Breast epithelium (tissue), 4 donors: ENCODE data around the gene NKAP. TPM values are rescaled to one million over a fixed set of nuclear protein-coding genes. Genes with fewer than 3 reads are reported as not detected.
"Not testable (repeated sequence)": the region's sequence is repeated elsewhere in the genome, so short reads cannot be mapped to it uniquely, and the experiment has no call there.

Source experiments
- DNase-seq, 2 donors: peaks; one replicate each; pipeline ENCODE4 v3.0.0-alpha.2; 2019; ENCODE audit warnings: low spot score in 2 of 2
- H3K27ac ChIP-seq, 2 donors: fragments of 200-600 bp; sonication (generic) in 1 of 2; one replicate each; pipeline ENCODE4 v1.5.1; 2016 to 2019; ENCODE audit warnings: mild to moderate bottlenecking in 1 of 2
- H3K27me3 ChIP-seq, 2 donors: fragments of 200-600 bp; sonication (generic) in 1 of 2; one replicate each; pipeline versions ENCODE4 v1.5.1 to v1.6.0; 2017 to 2019; ENCODE audit warnings: control low read depth in 1 of 2, mild to moderate bottlenecking in 1 of 2
- H3K36me3 ChIP-seq: fragments of 200-600 bp; one replicate; pipeline ENCODE4 v1.5.1; 2019
- H3K4me1 ChIP-seq, 2 donors: fragments of 200-600 bp; sonication (generic); one replicate each; pipeline ENCODE4 v1.5.1; 2016 to 2019; ENCODE audit warnings: control low read depth in 1 of 2
- H3K4me3 ChIP-seq, 3 donors: fragments of 200-600 bp; sonication (generic); 1 replicate in 2 of 3; 2 replicates in 1 of 3; pipeline ENCODE4 v1.5.1; 2016 to 2019; ENCODE audit warnings: mild to moderate bottlenecking in 3 of 3, moderate library complexity in 2 of 3
- H3K9me3 ChIP-seq, 2 donors: fragments of 200-600 bp; sonication (generic) in 1 of 2; one replicate each; pipeline ENCODE4 v1.5.1; 2016 to 2019; ENCODE audit warnings: control low read depth in 1 of 2
- CTCF ChIP-seq, 3 donors: fragments of 450-650 bp; IDR thresholded peaks; one replicate each; pipeline ENCODE4 v1.5.1; 2016 to 2017; ENCODE audit warnings: antibody characterized with exemption in 3 of 3, mild to moderate bottlenecking in 3 of 3, moderate library complexity in 3 of 3
- POLR2A ChIP-seq: fragments of 450-650 bp; IDR thresholded peaks from one replicate; pipeline ENCODE4 v1.6.1; 2016; ENCODE audit warnings: antibody characterized with exemption, mild to moderate bottlenecking, moderate library complexity
- POLR2AphosphoS5 ChIP-seq, 3 donors: sonication (generic); formaldehyde crosslinking; IDR thresholded peaks; one replicate each; pipeline ENCODE4 v1.6.1; 2017; ENCODE audit warnings: antibody characterized with exemption in 3 of 3
- intact Hi-C: fragments of 100-400 bp; cut with DNase I; formaldehyde crosslinking; loops from one replicate; pipeline ENCODE4 v1.15.1; 2023; ENCODE audit warnings: low total_unique reads
- total RNA-seq, 3 donors: library from RNA; depleted of rRNA; stranded (reverse); fragments of >200 nt; gene quantifications; one replicate each; pipeline ENCODE4 v1.1.0, GENCODE V29; 2016

The NKAP gene
- total RNA-seq, 3 donors from 2014 or later, result 6.4 to 7.3 (median 6.9) TPM

GRCh38 chrX:119942831-119943184, 743 bp downstream of the NKAP start:
- DNase-seq, result no peak
- peak overlapping the region; percentile 90 to 92 for H3K27ac ChIP-seq
- intact Hi-C loops, result no loop called here
- no peaks in the 10 kb centered on the region for H3K4me1 ChIP-seq
- H3K9me3 ChIP-seq, result no peaks in the 10 kb centered on the region
- peak overlapping the region; percentile 63 to 70 (median 70) for H3K4me3 ChIP-seq
- TF ChIP-seq POLR2A (no peak), CTCF (IDR thresholded peaks at IDR 0.05) (no peak)
- no peaks in the 10 kb centered on the region for H3K36me3 ChIP-seq
- peaks cover 0 to 1% of the 10 kb centered on the region in 2 donors for H3K27me3 ChIP-seq

GRCh38 chrX:119942173-119942819, 1.3 kb downstream of the NKAP start:
- no peaks in the 10 kb centered on the region for H3K9me3 ChIP-seq
- H3K27me3 ChIP-seq, result no peaks in the 10 kb centered on the region
- no peak for DNase-seq
- peak overlapping the region; percentile 63 to 70 (median 70) for H3K4me3 ChIP-seq
- H3K27ac ChIP-seq, result peak overlapping the region; percentile 90 to 92
- TF ChIP-seq CTCF (IDR thresholded peaks at IDR 0.05) (no peak), POLR2A (no peak), POLR2AphosphoS5 (IDR thresholded peaks at IDR 0.05) (no peak)
- intact Hi-C loops, result no loop called here
- H3K36me3 ChIP-seq, result no peaks in the 10 kb centered on the region
- no peaks in the 10 kb centered on the region for H3K4me1 ChIP-seq

- H3K4me3 ChIP-seq, result peak overlapping the region in 1 of 3 donors; percentile 22
- DNase-seq, result no peak
- no peaks in the 10 kb centered on the region for H3K9me3 ChIP-seq
- H3K4me1 ChIP-seq, result no peaks in the 10 kb centered on the region
- H3K27ac ChIP-seq, result no peak overlapping the region
- H3K27me3 ChIP-seq, result no peaks in the 10 kb centered on the region
- H3K36me3 ChIP-seq, result no peaks in the 10 kb centered on the region
- intact Hi-C loops, result no loop called here
- no peak for TF ChIP-seq POLR2AphosphoS5 (IDR thresholded peaks at IDR 0.05)
- no peak for TF ChIP-seq POLR2A
- TF ChIP-seq CTCF (IDR thresholded peaks at IDR 0.05), result no peak
Observed at GRCh38 chrX:119941336-119941735, 2.2 kb downstream of the NKAP start.

- H3K9me3 ChIP-seq, result no peaks in the 10 kb centered on the region
- H3K27ac ChIP-seq, result no peak overlapping the region
- DNase-seq, result no peak
- no peak overlapping the region for H3K4me3 ChIP-seq
- no peaks in the 10 kb centered on the region for H3K27me3 ChIP-seq
- intact Hi-C loops, result no loop called here
- no peaks in the 10 kb centered on the region for H3K36me3 ChIP-seq
- H3K4me1 ChIP-seq, result no peaks in the 10 kb centered on the region
- TF ChIP-seq CTCF (IDR thresholded peaks at IDR 0.05) (no peak), POLR2A (no peak), POLR2AphosphoS5 (IDR thresholded peaks at IDR 0.05) (no peak)
Observed at GRCh38 chrX:119935215-119935874, 8.2 kb downstream of the NKAP start.

GRCh38 chrX:119922391-119922790, 21.2 kb downstream of the NKAP start:
- H3K36me3 ChIP-seq, H3K4me1 ChIP-seq, H3K27me3 ChIP-seq, H3K27ac ChIP-seq, intact Hi-C loops, DNase-seq, H3K4me3 ChIP-seq, H3K9me3 ChIP-seq: not testable (repeated sequence)
